ENCODE results near the gene RAX2. TPM values are rescaled to one million over a fixed set of nuclear protein-coding genes. Genes with fewer than 3 reads are reported as not detected.
"Not testable (repeated sequence)": the region's sequence is repeated elsewhere in the genome, so short reads cannot be mapped to it uniquely, and the experiment has no call there.

RAX2 gene
- total RNA-seq, 1 experiment from 2014 or later = not detected

GRCh38 chr19:3818466-3818865, 46.4 kb upstream of the RAX2 start:
- CTCF ChIA-PET = interaction anchor here (1.0 to 1.2 kb wide), 2 partner anchors 31 to 169 kb away, joined by 3 to 4 read pairs; no protein-coding TSS in a partner anchor
- DNase-seq = peak; percentile 4

GRCh38 chr19:3817761-3818160, 45.7 kb upstream of the RAX2 start:
- Mint-ChIP-seq H3K36me3 (ENCODE audit: insufficient read depth, unreplicated experiment) (no peaks in the 10 kb centered on the region), H3K27me3 (ENCODE audit: unreplicated experiment) (peaks cover 13% of the 10 kb centered on the region), H3K27ac (ENCODE audit: unreplicated experiment) (no peak overlapping the region), H3K4me3 (ENCODE audit: low read depth, unreplicated experiment) (no peak overlapping the region), H3K9me3 (ENCODE audit: low read depth, unreplicated experiment) (no peaks in the 10 kb centered on the region), H3K4me1 (ENCODE audit: low read depth, unreplicated experiment) (no peaks in the 10 kb centered on the region)
- no TSS peak for BruUV-seq (replicated peaks)
- no peak for TF ChIP-seq CTCF (IDR thresholded peaks at IDR 0.05; ENCODE audit: unreplicated experiment)
- DNase-seq = no peak
- intact Hi-C loops (cut with micrococcal nuclease; ENCODE audit: unreplicated experiment) = no loop called here
- CTCF ChIA-PET = interaction anchor here (0.7 to 1.2 kb wide), 2 partner anchors 170 to 225 kb away, joined by 4 read pairs; no protein-coding TSS in a partner anchor

More at GRCh38 chr19:3818466-3818865, 46.4 kb upstream of the RAX2 start:
- no peaks in the 10 kb centered on the region for H3K4me1 Mint-ChIP-seq (ENCODE audit: low read depth, unreplicated experiment)
- no peak for TF ChIP-seq CTCF (IDR thresholded peaks at IDR 0.05; ENCODE audit: unreplicated experiment)
- no TSS peak for BruUV-seq (replicated peaks)
- no peak overlapping the region for H3K27ac Mint-ChIP-seq (ENCODE audit: unreplicated experiment)
- peaks cover 19% of the 10 kb centered on the region for H3K27me3 Mint-ChIP-seq (ENCODE audit: unreplicated experiment)
- intact Hi-C loops (cut with micrococcal nuclease; ENCODE audit: unreplicated experiment) = no loop called here
- no peaks in the 10 kb centered on the region for H3K9me3 Mint-ChIP-seq (ENCODE audit: low read depth, unreplicated experiment)
- H3K36me3 Mint-ChIP-seq (ENCODE audit: insufficient read depth, unreplicated experiment) = no peaks in the 10 kb centered on the region
- no peak overlapping the region for H3K4me3 Mint-ChIP-seq (ENCODE audit: low read depth, unreplicated experiment)

- DNase-seq = no peak
- Mint-ChIP-seq H3K27ac (ENCODE audit: unreplicated experiment) (no peak overlapping the region), H3K9me3 (ENCODE audit: low read depth, unreplicated experiment) (no peaks in the 10 kb centered on the region), H3K27me3 (ENCODE audit: unreplicated experiment) (peaks cover 13% of the 10 kb centered on the region), H3K36me3 (ENCODE audit: insufficient read depth, unreplicated experiment) (no peaks in the 10 kb centered on the region), H3K4me1 (ENCODE audit: low read depth, unreplicated experiment) (no peaks in the 10 kb centered on the region), H3K4me3 (ENCODE audit: low read depth, unreplicated experiment) (no peak overlapping the region)
- no peak for TF ChIP-seq CTCF (IDR thresholded peaks at IDR 0.05; ENCODE audit: unreplicated experiment)
- intact Hi-C loops (cut with micrococcal nuclease; ENCODE audit: unreplicated experiment) = no loop called here
- no TSS peak for BruUV-seq (replicated peaks)
- CTCF ChIA-PET = no interaction called here
Measured at GRCh38 chr19:3816566-3817218, 44.7 kb upstream of the RAX2 start.

GRCh38 chr19:3816148-3816547, 44.1 kb upstream of the RAX2 start:
- H3K9me3 Mint-ChIP-seq (ENCODE audit: low read depth, unreplicated experiment); BruUV-seq (replicated peaks); H3K4me3 Mint-ChIP-seq (ENCODE audit: low read depth, unreplicated experiment); H3K36me3 Mint-ChIP-seq (ENCODE audit: insufficient read depth, unreplicated experiment); DNase-seq; H3K27ac Mint-ChIP-seq (ENCODE audit: unreplicated experiment); H3K4me1 Mint-ChIP-seq (ENCODE audit: low read depth, unreplicated experiment); CTCF ChIA-PET; intact Hi-C loops (cut with micrococcal nuclease; ENCODE audit: unreplicated experiment): not testable (repeated sequence)
- H3K27me3 Mint-ChIP-seq (ENCODE audit: unreplicated experiment) = peaks cover 13% of the 10 kb centered on the region

GRCh38 chr19:3814648-3815047, 42.6 kb upstream of the RAX2 start:
- Mint-ChIP-seq H3K4me3 (ENCODE audit: low read depth, unreplicated experiment) (no peak overlapping the region), H3K36me3 (ENCODE audit: insufficient read depth, unreplicated experiment) (no peaks in the 10 kb centered on the region), H3K4me1 (ENCODE audit: low read depth, unreplicated experiment) (no peaks in the 10 kb centered on the region), H3K27me3 (ENCODE audit: unreplicated experiment) (peaks cover 13% of the 10 kb centered on the region), H3K27ac (ENCODE audit: unreplicated experiment) (no peak overlapping the region), H3K9me3 (ENCODE audit: low read depth, unreplicated experiment) (no peaks in the 10 kb centered on the region)
- TF ChIP-seq CTCF (IDR thresholded peaks at IDR 0.05; ENCODE audit: unreplicated experiment) = no peak
- intact Hi-C loops (cut with micrococcal nuclease; ENCODE audit: unreplicated experiment) = no loop called here
- BruUV-seq (replicated peaks) = no TSS peak
- DNase-seq = no peak
- CTCF ChIA-PET = no interaction called here
